Stomach (tissue), 9 donors: ENCODE measurements around the gene ZBTB39. TPM values are rescaled to one million over a fixed set of nuclear protein-coding genes. Genes with fewer than 3 reads are reported as not detected.
"Not testable (repeated sequence)": the region's sequence is repeated elsewhere in the genome, so short reads cannot be mapped to it uniquely, and the experiment has no call there.

Experiments used
- DNase-seq, 2 donors: peaks; one replicate each; pipeline versions ENCODE4 v3.0.0 to v3.0.0-alpha.2; 2013 to 2019
- H3K27ac ChIP-seq, 5 donors: fragments of 200-600 bp in 4 of 5; sonication (generic) in 4 of 5; one replicate each; pipeline ENCODE4 v1.5.1; 2013 to 2019; ENCODE audit warnings: mild to moderate bottlenecking in 1 of 5, moderate library complexity in 1 of 5
- H3K27me3 ChIP-seq, 3 donors: fragments of 200-600 bp; sonication (generic); one replicate each; pipeline ENCODE4 v1.5.1; 2017 to 2019; ENCODE audit warnings: mixed run types in 1 of 3
- H3K36me3 ChIP-seq, 4 donors: fragments of 200-600 bp; sonication (generic); 1 replicate in 3 of 4; 2 replicates in 1 of 4; pipeline ENCODE4 v1.5.1; 2016 to 2019
- H3K4me1 ChIP-seq, 4 donors: fragments of 200-600 bp; sonication (generic); one replicate each; pipeline ENCODE4 v1.5.1; 2016 to 2019
- H3K4me3 ChIP-seq, 4 donors: fragments of 200-600 bp; sonication (generic) in 3 of 4; one replicate each; pipeline ENCODE4 v1.5.1; 2016 to 2019; ENCODE audit warnings: mild to moderate bottlenecking in 1 of 4
- H3K9me3 ChIP-seq, 4 donors: fragments of 200-600 bp; sonication (generic); one replicate each; pipeline ENCODE4 v1.5.1; 2016 to 2019
- CTCF ChIP-seq, 7 experiments: fragments of 450-650 bp in 4 of 7; fragments of 200-600 bp in 3 of 7; sonication (generic) in 3 of 7; IDR thresholded peaks; one replicate each; pipeline ENCODE4 v1.5.1; 2016 to 2019; ENCODE audit warnings: antibody characterized with exemption in 7 of 7, control low read depth in 2 of 7, mild to moderate bottlenecking in 1 of 7
- EP300 ChIP-seq: sonication (generic); formaldehyde crosslinking; IDR thresholded peaks from one replicate; pipeline ENCODE4 v1.6.1; 2017; ENCODE audit warnings: antibody characterized with exemption
- POLR2A ChIP-seq, 4 donors: fragments of 450-650 bp; IDR thresholded peaks; one replicate each; pipeline ENCODE4 v1.6.1; 2016; ENCODE audit warnings: antibody characterized with exemption in 4 of 4, control low read depth in 2 of 4, mild to moderate bottlenecking in 1 of 4, moderate library complexity in 1 of 4
- POLR2AphosphoS5 ChIP-seq, 3 donors: sonication (generic); formaldehyde crosslinking; IDR thresholded peaks; one replicate each; pipeline ENCODE4 v1.6.1; 2016; ENCODE audit warnings: antibody characterized with exemption in 3 of 3
- WGBS, 5 donors: extraction: QIAGEN DNeasy Blood & Tissue Kit in 3 of 5; methylation state at CpG; one replicate each; pipeline versions ENCODE4 v1.1.5 to v1.1.7; 2013 to 2018; 5-methylcytosine and 5-hydroxymethylcytosine counted together
- intact Hi-C: fragments of 100-400 bp; cut with DNase I; formaldehyde crosslinking; loops from one replicate; pipeline ENCODE4 v1.15.1; 2023; ENCODE audit warnings: low total_unique reads
- polyA plus RNA-seq, 3 donors: library from polyadenylated mRNA; stranded (reverse); fragments of 200-250 nt; gene quantifications; one replicate each; pipeline ENCODE4 v1.2.3, GENCODE V29; 2013
- total RNA-seq, 5 donors: library from RNA; depleted of rRNA; stranded (reverse); fragments of >200 nt; gene quantifications; one replicate each; pipeline versions ENCODE4 v1.1.0 to v1.2.3, GENCODE V29; 2014 to 2016
- donor health status: healthy with polysubstance abuse.
- donor health status: Bipolar disorder and iron deficiency.
- donor health status: healthy.

The ZBTB39 gene
- total and polyA plus RNA-seq, 8 donors, result 1.2 to 7.6 (median 4.0) TPM

GRCh38 chr12:57029457-57029856 is 23.1 kb upstream of the ZBTB39 start:
- Histone ChIP-seq H3K4me3 (no peak overlapping the region), H3K36me3 (peaks cover 0 to 10% (median 0%) of the 10 kb centered on the region in 4 donors), H3K4me1 (peaks cover 0 to 15% (median 4%) of the 10 kb centered on the region in 4 donors), H3K27me3 (no peaks in the 10 kb centered on the region), H3K9me3 (no peaks in the 10 kb centered on the region), H3K27ac (no peak overlapping the region)
- intact Hi-C loops, result no loop called here
- no peak for TF ChIP-seq POLR2A (IDR thresholded peaks at IDR 0.05)
- no peak for TF ChIP-seq POLR2AphosphoS5 (IDR thresholded peaks at IDR 0.05)
- TF ChIP-seq CTCF (IDR thresholded peaks at IDR 0.05), result no peak
- no peak for TF ChIP-seq EP300
- DNase-seq, result no peak
- 89 to 96% (median 95%) methylated on average over 7 of the region's 7 CpGs for WGBS, 5 donors

GRCh38 chr12:57027805-57028153 is 21.4 kb upstream of the ZBTB39 start:
- no peak for DNase-seq
- Histone ChIP-seq H3K36me3 (peaks cover 0 to 10% (median 0%) of the 10 kb centered on the region in 4 donors), H3K9me3 (no peaks in the 10 kb centered on the region), H3K4me3 (no peak overlapping the region), H3K27ac (no peak overlapping the region), H3K4me1 (peaks cover 0 to 26% (median 4%) of the 10 kb centered on the region in 4 donors), H3K27me3 (no peaks in the 10 kb centered on the region)
- WGBS, 5 donors, result 63 to 81% (median 68%) methylated on average over 5 of the region's 5 CpGs
- no peak for TF ChIP-seq CTCF (IDR thresholded peaks at IDR 0.05)
- no peak for TF ChIP-seq POLR2AphosphoS5 (IDR thresholded peaks at IDR 0.05)
- TF ChIP-seq EP300, result no peak
- no peak for TF ChIP-seq POLR2A (IDR thresholded peaks at IDR 0.05)
- intact Hi-C loops, result no loop called here

- H3K27me3 ChIP-seq, result no peaks in the 10 kb centered on the region
- intact Hi-C loops, result no loop called here
- DNase-seq, result peak in 1 of 2 donors; percentile 52
- no peak overlapping the region for H3K4me3 ChIP-seq
- peaks cover 0 to 10% (median 0%) of the 10 kb centered on the region in 4 donors for H3K36me3 ChIP-seq
- H3K4me1 ChIP-seq, result peaks cover 0 to 26% (median 4%) of the 10 kb centered on the region in 4 donors
- 63 to 67% (median 66%) methylated on average over 12 to 13 of the region's 13 CpGs for WGBS, 5 donors
- no peak for TF ChIP-seq POLR2A (IDR thresholded peaks at IDR 0.05)
- no peak overlapping the region for H3K27ac ChIP-seq
- no peaks in the 10 kb centered on the region for H3K9me3 ChIP-seq
Observed at GRCh38 chr12:57027011-57027804, 20.9 kb upstream of the ZBTB39 start.

GRCh38 chr12:57025196-57025595 is 18.9 kb upstream of the ZBTB39 start:
- Histone ChIP-seq H3K4me1 (peaks cover 0 to 26% (median 0%) of the 10 kb centered on the region in 4 donors), H3K4me3 (no peak overlapping the region), H3K27me3 (no peaks in the 10 kb centered on the region), H3K27ac (no peak overlapping the region), H3K36me3 (peaks cover 0 to 10% (median 0%) of the 10 kb centered on the region in 4 donors), H3K9me3 (no peaks in the 10 kb centered on the region)
- no peak for DNase-seq
- intact Hi-C loops, result no loop called here
- TF ChIP-seq POLR2A (IDR thresholded peaks at IDR 0.05) (no peak), EP300 (no peak), CTCF (IDR thresholded peaks at IDR 0.05) (no peak), POLR2AphosphoS5 (IDR thresholded peaks at IDR 0.05) (no peak)
- whole genome bisulfite sequencing, 5 donors, result 74 to 83% (median 82%) methylated on average over 2 of the region's 2 CpGs

- intact Hi-C loops, H3K9me3 ChIP-seq, H3K4me3 ChIP-seq, H3K27me3 ChIP-seq, DNase-seq, H3K36me3 ChIP-seq: not testable (repeated sequence)
- H3K4me1 ChIP-seq, result peaks cover 0 to 24% (median 0%) of the 10 kb centered on the region in 4 donors
- TF ChIP-seq POLR2AphosphoS5 (IDR thresholded peaks at IDR 0.05), result peak in 1 of 3 donors; percentile 9
- peak overlapping the region in 1 of 5 donors; percentile 21 for H3K27ac ChIP-seq
- 76 to 83% (median 80%) methylated on average over 5 of the region's 5 CpGs for WGBS, 5 donors
Observed at GRCh38 chr12:57022324-57022723, 16.0 kb upstream of the ZBTB39 start.
